H1 (cell line): ENCODE measurements around the gene B3GNT2. TPM values are rescaled to one million over a fixed set of nuclear protein-coding genes. Genes with fewer than 3 reads are reported as not detected.

Experiments
- CTCF ChIA-PET: fragments of 300-600 bp; sonication (Branson Sonifier 250); formaldehyde crosslinking; loops from one replicate; lab custom pipeline; 2021; ENCODE audit not compliant: partially characterized antibody; lab: Charles Lee
- POLR2A ChIA-PET: fragments of 300-600 bp; sonication (Branson Sonifier 250); formaldehyde crosslinking; loops from one replicate; lab custom pipeline; 2021; ENCODE audit warnings: inconsistent platforms; ENCODE audit not compliant: partially characterized antibody; lab: Charles Lee
- DNase-seq, 2 experiments: peaks; one replicate each; pipeline versions ENCODE4 v3.0.0 to v3.0.0-alpha.2; 2010 to 2022; ENCODE audit warnings: low spot score in 2 of 2, low read depth in 1 of 2, mixed read lengths in 1 of 2
- FAIRE-seq: peaks from 2 replicates; lab custom pipeline; 2011; peaks lifted over from hg19 to GRCh38; lab: Jason Lieb, UNC
- H2AFZ ChIP-seq: 2 replicates; pipeline ENCODE4 v1.8.1; 2012; ENCODE audit warnings: low read length, inconsistent platforms
- H2AK5ac ChIP-seq: 2 replicates; pipeline ENCODE4 v1.6.1; 2013; ENCODE audit warnings: low read depth, low read length
- H2BK120ac ChIP-seq: replicated peaks from 2 replicates; pipeline ENCODE3; 2013; ENCODE audit warnings: low read depth, low read length, inconsistent platforms
- H2BK12ac ChIP-seq: 2 replicates; pipeline ENCODE4 v1.6.1; 2013; ENCODE audit warnings: low read depth, low read length
- H2BK15ac ChIP-seq: 2 replicates; pipeline ENCODE4 v1.6.1; 2013; ENCODE audit warnings: low read length
- H2BK20ac ChIP-seq: 2 replicates; pipeline ENCODE4 v1.6.1; 2013; ENCODE audit warnings: low read length
- H2BK5ac ChIP-seq: 2 replicates; pipeline ENCODE4 v1.6.1; 2013; ENCODE audit warnings: low read depth, low read length
- H3K14ac ChIP-seq: 2 replicates; pipeline ENCODE4 v1.6.1; 2013; ENCODE audit warnings: inconsistent platforms; ENCODE audit not compliant: insufficient read length
- H3K18ac ChIP-seq: 2 replicates; pipeline ENCODE4 v1.6.1; 2013; ENCODE audit warnings: low read length; ENCODE audit errors: extremely low read depth
- H3K23ac ChIP-seq: 2 replicates; pipeline ENCODE4 v1.6.1; 2013; ENCODE audit warnings: inconsistent platforms; ENCODE audit not compliant: insufficient read length
- H3K23me2 ChIP-seq: 2 replicates; pipeline ENCODE4 v1.6.1; 2013; ENCODE audit warnings: low read depth, low read length
- H3K27ac ChIP-seq: 2 replicates; pipeline ENCODE4 v1.6.1; 2011; ENCODE audit warnings: low read depth, low read length, inconsistent platforms
- H3K27me3 ChIP-seq, 4 experiments: replicated peaks in 1 of 4; 1 replicate in 1 of 4; 2 replicates in 3 of 4; pipeline versions ENCODE4 v1.6.1 to v1.8.1; 2011 to 2013; ENCODE audit warnings: low read length in 3 of 4, mild to moderate bottlenecking in 3 of 4, inconsistent platforms in 2 of 4, mixed read lengths in 2 of 4, moderate library complexity in 1 of 4; ENCODE audit not compliant: control insufficient read depth in 3 of 4, insufficient read depth in 3 of 4; ENCODE audit errors: extremely low read depth in 1 of 4
- H3K36me3 ChIP-seq, 4 experiments: 2 replicates each; pipeline versions ENCODE4 v1.6.1 to v1.8.1; 2011 to 2013; ENCODE audit warnings: mild to moderate bottlenecking in 4 of 4, low read length in 3 of 4, moderate library complexity in 2 of 4, control low read depth in 1 of 4, inconsistent platforms in 1 of 4; ENCODE audit not compliant: insufficient read depth in 4 of 4, control insufficient read depth in 2 of 4
- H3K4ac ChIP-seq: replicated peaks from 2 replicates; pipeline ENCODE3; 2013; ENCODE audit warnings: low read length, low read depth, mixed read lengths, inconsistent platforms; ENCODE audit not compliant: insufficient read length
- H3K4me1 ChIP-seq, 4 experiments: replicated peaks in 1 of 4; 1 replicate in 1 of 4; 2 replicates in 3 of 4; pipeline versions ENCODE4 v1.6.1 to v1.8.1; 2011 to 2013; ENCODE audit warnings: low read length in 3 of 4, inconsistent platforms in 2 of 4, mixed read lengths in 1 of 4; ENCODE audit not compliant: insufficient read depth in 4 of 4, control insufficient read depth in 3 of 4
- H3K4me2 ChIP-seq, 2 experiments: 2 replicates each; pipeline versions ENCODE4 v1.6.1 to v1.8.1; 2011 to 2013; ENCODE audit warnings: low read depth in 2 of 2, low read length in 2 of 2, control low read depth in 1 of 2, inconsistent platforms in 1 of 2, mild to moderate bottlenecking in 1 of 2; ENCODE audit not compliant: insufficient read depth in 1 of 2
- H3K4me3 ChIP-seq, 4 experiments: fragments of 200-600, 300-600 bp in 1 of 4; sonication (generic), shearing (Covaris generic), sonication (Bioruptor Twin) in 1 of 4; 2 replicates each; pipeline versions ENCODE4 v1.5.1 to v1.8.1; 2011 to 2016; ENCODE audit warnings: low read length in 4 of 4, low read depth in 3 of 4, control low read depth in 2 of 4, inconsistent platforms in 2 of 4, mild to moderate bottlenecking in 2 of 4, mixed read lengths in 1 of 4, moderate library complexity in 1 of 4; ENCODE audit not compliant: insufficient read depth in 2 of 4; ENCODE audit errors: extremely low read depth in 1 of 4
- H3K56ac ChIP-seq: replicated peaks from 2 replicates; pipeline ENCODE3; 2013; ENCODE audit warnings: low read depth, mild to moderate bottlenecking, mixed read lengths, low read length, inconsistent platforms; ENCODE audit not compliant: insufficient read length
- H3K79me1 ChIP-seq: 2 replicates; pipeline ENCODE4 v1.6.1; 2013; ENCODE audit warnings: low read depth, low read length, control low read depth
- H3K79me2 ChIP-seq, 2 experiments: 2 replicates each; pipeline versions ENCODE4 v1.6.1 to v1.8.1; 2012 to 2013; ENCODE audit warnings: low read length in 2 of 2, mild to moderate bottlenecking in 2 of 2, inconsistent platforms in 1 of 2; ENCODE audit not compliant: insufficient read depth in 2 of 2, control insufficient read depth in 1 of 2
- H3K9ac ChIP-seq, 4 experiments: replicated peaks in 1 of 4; 1 replicate in 1 of 4; 2 replicates in 3 of 4; pipeline versions ENCODE4 v1.6.1 to v1.8.1; 2011 to 2013; ENCODE audit warnings: low read depth in 3 of 4, low read length in 3 of 4, control low read depth in 2 of 4, mild to moderate bottlenecking in 2 of 4, moderate library complexity in 2 of 4, inconsistent platforms in 1 of 4; ENCODE audit errors: extremely low read depth in 1 of 4
- H3K9me3 ChIP-seq, 2 experiments: 2 replicates each; pipeline versions ENCODE4 v1.6.1 to v1.8.1; 2012 to 2013; ENCODE audit warnings: mild to moderate bottlenecking in 2 of 2, moderate library complexity in 2 of 2, control low read depth in 1 of 2, inconsistent platforms in 1 of 2, low read depth in 1 of 2, low read length in 1 of 2, mixed read lengths in 1 of 2; ENCODE audit not compliant: insufficient read depth in 2 of 2
- H4K20me1 ChIP-seq, 2 experiments: replicated peaks in 1 of 2; 2 replicates each; pipeline versions ENCODE3 to v1.8.1; 2011 to 2013; ENCODE audit warnings: inconsistent platforms in 2 of 2, low read length in 2 of 2, mild to moderate bottlenecking in 1 of 2; ENCODE audit not compliant: insufficient read depth in 2 of 2, control insufficient read depth in 1 of 2
- H4K5ac ChIP-seq: 2 replicates; pipeline ENCODE4 v1.6.1; 2013; ENCODE audit warnings: low read length, low read depth, mixed read lengths, inconsistent platforms; ENCODE audit not compliant: insufficient read length
- H4K8ac ChIP-seq: 2 replicates; pipeline ENCODE4 v1.8.0; 2013; ENCODE audit warnings: mild to moderate bottlenecking, moderate library complexity, low read length, inconsistent platforms; ENCODE audit not compliant: insufficient read depth; ENCODE audit errors: extremely low read depth
- H4K91ac ChIP-seq: replicated peaks from 2 replicates; pipeline ENCODE3; 2013; ENCODE audit warnings: low read length, mixed read lengths, inconsistent platforms; ENCODE audit not compliant: insufficient read length
- CBX8 ChIP-seq: fragments of 300-800, 300-1000 bp; sonication (generic); IDR thresholded peaks from 2 replicates; pipeline ENCODE4 v1.7.1; 2016; ENCODE audit warnings: low read depth, low read length, borderline replicate concordance
- EP300 ChIP-seq, 2 experiments: IDR thresholded peaks; 1 replicate in 1 of 2; 2 replicates in 1 of 2; pipeline ENCODE4 v1.6.1; 2011 to 2012; ENCODE audit warnings: low read depth in 2 of 2, low read length in 2 of 2, mild to moderate bottlenecking in 2 of 2, borderline replicate concordance in 1 of 2, inconsistent platforms in 1 of 2, moderate library complexity in 1 of 2
- WGBS, 2 experiments: shearing (Covaris generic) in 1 of 2; methylation state at CpG; one replicate each; pipeline versions ENCODE4 v1.1.6 to v1.1.7; 2013 to 2015; ENCODE audit warnings: low lambda C conversion rate in 2 of 2, mixed read lengths in 2 of 2, inconsistent platforms in 1 of 2, low coverage in 1 of 2, missing lambda C conversion rate in 1 of 2; ENCODE audit not compliant: insufficient replicate concordance in 2 of 2, insufficient coverage in 1 of 2, insufficient read length in 1 of 2; ENCODE audit errors: extremely low coverage in 1 of 2, missing lambda C conversion rate in 1 of 2; 5-methylcytosine and 5-hydroxymethylcytosine counted together
- polyA plus RNA-seq, 7 experiments: library from polyadenylated mRNA; depleted of rRNA in 3 of 7; stranded (reverse) in 5 of 7; unstranded in 2 of 7; fragments of >200 nt in 5 of 7; fragments of 200-250 nt in 2 of 7; gene quantifications; 1 replicate in 5 of 7; 2 replicates in 1 of 7; 4 replicates in 1 of 7; pipeline versions ENCODE4 v1.2.1 to v1.2.3, GENCODE V29; 2011 to 2013; ENCODE audit warnings: missing spikeins in 2 of 7, mixed read lengths in 2 of 7
- total RNA-seq: library from RNA; stranded (reverse); fragmentation: NEBNext Ultra II Directional; extraction: Animal tissue kit (Norgen Biotek cat#: 25700); gene quantifications from 2 replicates; pipeline ENCODE4 v1.2.1, GENCODE V29; 2021

Gene B3GNT2
- total and polyA plus RNA-seq, 2 of the 8 experiments (the other 6 are each of a cell fraction or from before 2014, with no cell fraction given): 20.1 to 40.8 TPM

- Histone ChIP-seq H3K9ac (no peak overlapping the region), H3K4ac (no peak overlapping the region), H3K56ac (no peak overlapping the region), H3K27me3 (no peaks in the 10 kb centered on the region), H2AFZ (no peak overlapping the region), H3K9me3 (no peaks in the 10 kb centered on the region), H4K20me1 (peaks cover 0 to 2% of the 10 kb centered on the region in 2 experiments), H3K23ac (no peak overlapping the region), H2BK15ac (0 out of 2 replicates have a peak overlapping the region, but pooled peaks have one; percentile 46), H2BK12ac (no peak overlapping the region), H3K79me1 (no peaks in the 10 kb centered on the region), H3K4me2 (no peak overlapping the region), H3K36me3 (no peaks in the 10 kb centered on the region), H2AK5ac (no peak overlapping the region), H3K79me2 (no peaks in the 10 kb centered on the region), H3K14ac (no peak overlapping the region), H2BK20ac (no peak overlapping the region), H3K18ac (no peak overlapping the region), H4K8ac (no peak overlapping the region), H4K91ac (no peak overlapping the region), H2BK5ac (no peak overlapping the region), H2BK120ac (no peak overlapping the region), H3K4me1 (peaks cover 0 to 3% (median 1%) of the 10 kb centered on the region in 4 experiments; a peak in 2 of 7 replicates), H3K23me2 (no peaks in the 10 kb centered on the region), H4K5ac (no peak overlapping the region), H3K4me3 (no peak overlapping the region), H3K27ac (no peak overlapping the region)
- DNase-seq: peak in 1 of 2 experiments; percentile 37
- FAIRE-seq: no peak
- CTCF ChIA-PET: interaction anchor here (0.6 to 1.3 kb wide), 4 partner anchors 34 to 201 kb away, joined by 3 to 5 read pairs (median 3); no protein-coding TSS in a partner anchor
- POLR2A ChIA-PET: no interaction called here
- WGBS, 2 experiments: 87% methylated on average over 10 of the region's 10 CpGs; no CpG with 5 or more reads in 1 of the 2 experiments
- TF ChIP-seq EP300 (IDR thresholded peaks at IDR 0.05; ENCODE audit: borderline replicate concordance in 1 of 2, low read depth in 2 of 2, low read length in 2 of 2) (no peak), CBX8 (no peak)
Observed at GRCh38 chr2:62238236-62238635, 42.3 kb downstream of the B3GNT2 start.
